ENCODE measurements around the gene FAM114A1. TPM values are rescaled to one million over a fixed set of nuclear protein-coding genes. Genes with fewer than 3 reads are reported as not detected.

FAM114A1 gene
- total RNA-seq, 1 donor from 2014 or later = 159 TPM

DNA sequence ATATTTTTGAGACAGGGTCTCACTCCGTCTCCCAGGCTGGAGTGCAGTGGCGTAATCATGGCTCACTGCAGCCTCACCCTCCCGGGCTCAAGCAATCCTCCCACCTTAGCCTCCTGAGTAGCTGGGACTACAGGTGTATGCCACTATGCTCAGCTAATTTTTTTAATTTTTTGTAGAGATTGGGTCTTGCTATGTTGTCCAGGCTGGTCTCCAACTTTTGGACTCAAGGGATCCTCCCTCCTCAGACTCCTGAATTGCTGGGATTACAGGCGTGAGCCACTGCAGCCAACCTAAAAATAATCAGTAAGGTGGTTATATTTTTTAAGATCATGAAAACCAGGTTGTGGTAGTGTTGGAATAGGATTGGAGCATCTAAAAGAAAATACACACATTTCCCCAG lies 126.5 kb downstream of the FAM114A1 start:
- H3K27me3 Mint-ChIP-seq (ENCODE audit: low read depth, unreplicated experiment) = no peaks in the 10 kb centered on the region
- H3K9ac ChIP-seq (ENCODE audit: low read length) = no peak overlapping the region
- no peak overlapping the region for H3K4me3 Mint-ChIP-seq (ENCODE audit: unreplicated experiment)
- no peaks in the 10 kb centered on the region for H3K36me3 ChIP-seq (ENCODE audit: insufficient read depth, low read length)
- no peaks in the 10 kb centered on the region for H3K4me1 ChIP-seq (ENCODE audit: insufficient read depth, low read length)
- H3K27ac Mint-ChIP-seq (ENCODE audit: unreplicated experiment) = no peak overlapping the region
- no peaks in the 10 kb centered on the region for H3K9me3 Mint-ChIP-seq (ENCODE audit: unreplicated experiment)
- no peaks in the 10 kb centered on the region for H3K79me2 ChIP-seq (ENCODE audit: insufficient read depth, low read length)
- TF ChIP-seq EZH2 (IDR thresholded peaks at IDR 0.05; ENCODE audit: insufficient read depth, low read length) (no peak), CTCF (IDR thresholded peaks at IDR 0.05; ENCODE audit: insufficient read depth, low read depth, low read length) (no peak)
- H3K36me3 Mint-ChIP-seq (ENCODE audit: low read depth, unreplicated experiment) = no peaks in the 10 kb centered on the region
- no peaks in the 10 kb centered on the region for H3K4me1 Mint-ChIP-seq (ENCODE audit: low read depth, unreplicated experiment)
- DNase-seq (ENCODE audit: low read depth) = no peak
- no peak overlapping the region for H3K4me2 ChIP-seq (ENCODE audit: low read length)
- H2AFZ ChIP-seq (ENCODE audit: low read depth, low read length) = no peak overlapping the region
- no peaks in the 10 kb centered on the region for H4K20me1 ChIP-seq (ENCODE audit: insufficient read depth, low read length)
- no peaks in the 10 kb centered on the region for H3K27me3 ChIP-seq (ENCODE audit: insufficient read depth, low read length)
- H3K4me3 ChIP-seq (ENCODE audit: insufficient read depth, low read depth, low read length) = no peak overlapping the region
- no peak for FAIRE-seq
- no peaks in the 10 kb centered on the region for H3K9me3 ChIP-seq (ENCODE audit: insufficient read depth, low read depth, low read length)
- no peak overlapping the region for H3K27ac ChIP-seq (ENCODE audit: low read depth, low read length)

Small RNA genes within 50 kb of the gene (microRNA-seq; reads per million reads assigned to microRNA genes)
- gene MIR574 = 2,009 reads per million, percentile 86 among the genes with 10 or more reads in this experiment

Other genes with a start within 250 kb of the FAM114A1 start
- gene KLF3, start 203.6 kb upstream of the FAM114A1 start, total RNA-seq = 35.9 and 40.8 TPM in 2 replicates
- gene TLR10, start 84.8 kb upstream of the FAM114A1 start, total RNA-seq = not detected in 2 replicates
- 0.54 and 0.70 TPM in 2 replicates for gene TLR1, start 63.0 kb upstream of the FAM114A1 start, total RNA-seq
- gene TLR6, start 11.0 kb upstream of the FAM114A1 start, total RNA-seq = 3.1 and 3.8 TPM in 2 replicates
- 0.59 and 1.1 TPM in 2 replicates for gene TMEM156, start 164.6 kb downstream of the FAM114A1 start, total RNA-seq
- gene KLHL5, start 194.4 kb downstream of the FAM114A1 start, total RNA-seq = 67.5 and 70.8 TPM in 2 replicates